Breast epithelium (tissue), 3 donors: ENCODE data around the gene SDK2.

Experiments
- CTCF ChIP-seq, 3 donors: fragments of 450-650 bp; IDR thresholded peaks; one replicate each; pipeline ENCODE4 v1.5.1; 2016 to 2017; ENCODE audit warnings: antibody characterized with exemption in 3 of 3, mild to moderate bottlenecking in 3 of 3, moderate library complexity in 3 of 3
- POLR2AphosphoS5 ChIP-seq, 3 donors: sonication (generic); formaldehyde crosslinking; IDR thresholded peaks; one replicate each; pipeline ENCODE4 v1.6.1; 2017; ENCODE audit warnings: antibody characterized with exemption in 3 of 3

GRCh38 chr17:73378974-73379470, 265.2 kb downstream of the SDK2 start:
- TF ChIP-seq CTCF (IDR thresholded peaks at IDR 0.05), result no peak
- TF ChIP-seq POLR2AphosphoS5 (IDR thresholded peaks at IDR 0.05), result no peak
